H9 (cell line): ENCODE measurements around the gene SPRR2B. TPM values are rescaled to one million over a fixed set of nuclear protein-coding genes. Genes with fewer than 3 reads are reported as not detected.

ENCODE experiments used
- DNase-seq: peaks from one replicate; pipeline ENCODE4 v3.0.0-alpha.2; 2017
- H2AFZ ChIP-seq: one replicate; pipeline ENCODE4 v1.6.1; 2013; ENCODE audit warnings: mild to moderate bottlenecking, low read length, control low read depth, moderate library complexity
- H2AK5ac ChIP-seq: 2 replicates; pipeline ENCODE4 v1.6.1; 2013; ENCODE audit warnings: low read length, control low read depth, mixed read lengths; ENCODE audit not compliant: insufficient read length
- H2BK120ac ChIP-seq: one replicate; pipeline ENCODE4 v1.6.1; 2013; ENCODE audit warnings: low read depth, mild to moderate bottlenecking, low read length, control low read depth, inconsistent platforms; ENCODE audit not compliant: poor library complexity, severe bottlenecking
- H2BK12ac ChIP-seq: 2 replicates; pipeline ENCODE4 v1.6.1; 2013; ENCODE audit warnings: low read length, control low read depth, mixed read lengths, low read depth; ENCODE audit not compliant: insufficient read length
- H2BK15ac ChIP-seq: 2 replicates; pipeline ENCODE4 v1.6.1; 2013; ENCODE audit warnings: low read depth, low read length, control low read depth
- H2BK20ac ChIP-seq: one replicate; pipeline ENCODE4 v1.6.1; 2013; ENCODE audit warnings: low read depth, mild to moderate bottlenecking, low read length, control low read depth, inconsistent platforms; ENCODE audit not compliant: poor library complexity, severe bottlenecking
- H2BK5ac ChIP-seq: 2 replicates; pipeline ENCODE4 v1.6.1; 2013; ENCODE audit warnings: low read length, control low read depth, mixed read lengths; ENCODE audit not compliant: insufficient read length
- H3K14ac ChIP-seq: 2 replicates; pipeline ENCODE4 v1.6.1; 2013; ENCODE audit warnings: low read length, control low read depth; ENCODE audit not compliant: insufficient read depth
- H3K18ac ChIP-seq: 2 replicates; pipeline ENCODE4 v1.6.1; 2013; ENCODE audit warnings: low read depth, mild to moderate bottlenecking, mixed read lengths, low read length, control low read depth; ENCODE audit not compliant: insufficient read length
- H3K23ac ChIP-seq: 2 replicates; pipeline ENCODE4 v1.6.1; 2013; ENCODE audit warnings: low read length, control low read depth, mixed read lengths, low read depth; ENCODE audit not compliant: insufficient read length
- H3K23me2 ChIP-seq: 2 replicates; pipeline ENCODE4 v1.6.1; 2013; ENCODE audit warnings: low read depth, mild to moderate bottlenecking, mixed read lengths, low read length, control low read depth; ENCODE audit not compliant: insufficient read length, poor library complexity, severe bottlenecking
- H3K27ac ChIP-seq: 2 replicates; pipeline ENCODE4 v1.5.1; 2013; ENCODE audit warnings: low read length, control low read depth, mixed read lengths, low read depth; ENCODE audit not compliant: insufficient read length
- H3K27me3 ChIP-seq: 2 replicates; pipeline ENCODE4 v1.6.1; 2013; ENCODE audit warnings: low read length, control low read depth, inconsistent platforms; ENCODE audit not compliant: insufficient read depth
- H3K4ac ChIP-seq: 2 replicates; pipeline ENCODE4 v1.6.1; 2013; ENCODE audit warnings: low read depth, mild to moderate bottlenecking, control low read depth, inconsistent platforms, low read length, moderate library complexity
- H3K4me1 ChIP-seq: 2 replicates; pipeline ENCODE4 v1.6.1; 2013; ENCODE audit warnings: low read length, control low read depth, inconsistent platforms; ENCODE audit not compliant: insufficient read depth
- H3K4me2 ChIP-seq: 2 replicates; pipeline ENCODE4 v1.6.1; 2013; ENCODE audit warnings: low read length, control low read depth, mixed read lengths; ENCODE audit not compliant: insufficient read length, insufficient read depth
- H3K56ac ChIP-seq: 2 replicates; pipeline ENCODE4 v1.6.1; 2013; ENCODE audit warnings: low read depth, mild to moderate bottlenecking, mixed read lengths, low read length, control low read depth; ENCODE audit not compliant: insufficient read length
- H3K79me1 ChIP-seq: 2 replicates; pipeline ENCODE4 v1.6.1; 2013; ENCODE audit warnings: low read depth, mild to moderate bottlenecking, moderate library complexity, low read length, control low read depth, inconsistent platforms; ENCODE audit not compliant: insufficient read depth, poor library complexity, severe bottlenecking
- H3K79me2 ChIP-seq: 2 replicates; pipeline ENCODE4 v1.6.1; 2013; ENCODE audit warnings: low read length, control low read depth, inconsistent platforms; ENCODE audit not compliant: insufficient read depth
- H3K9ac ChIP-seq: 2 replicates; pipeline ENCODE4 v1.6.1; 2013; ENCODE audit warnings: low read length, control low read depth, mixed read lengths; ENCODE audit not compliant: insufficient read length; ENCODE audit errors: extremely low read depth
- H3K9me3 ChIP-seq: one replicate; pipeline ENCODE4 v1.6.1; 2013; ENCODE audit warnings: low read depth, low read length, inconsistent platforms; ENCODE audit not compliant: control insufficient read depth
- H3T11ph ChIP-seq: one replicate; pipeline ENCODE4 v1.6.1; 2013; ENCODE audit warnings: mild to moderate bottlenecking, low read length, control low read depth, inconsistent platforms
- H4K20me1 ChIP-seq: one replicate; pipeline ENCODE4 v1.6.1; 2013; ENCODE audit not compliant: control insufficient read depth, insufficient read length, insufficient read depth
- H4K5ac ChIP-seq: 2 replicates; pipeline ENCODE4 v1.6.1; 2013; ENCODE audit warnings: low read depth, mild to moderate bottlenecking, mixed read lengths, low read length, control low read depth; ENCODE audit not compliant: insufficient read length
- H4K8ac ChIP-seq: replicated peaks from 2 replicates; pipeline ENCODE4 v1.6.1; 2013; ENCODE audit warnings: low read length, control low read depth, mixed read lengths, low read depth; ENCODE audit not compliant: insufficient read length
- H4K91ac ChIP-seq: 2 replicates; pipeline ENCODE4 v1.6.1; 2013; ENCODE audit warnings: low read depth, mild to moderate bottlenecking, moderate library complexity, mixed read lengths, low read length, control low read depth; ENCODE audit not compliant: insufficient read length
- H3K27ac Mint-ChIP-seq, 3 experiments: 2 replicates in 2 of 3; 3 replicates in 1 of 3; pipeline ENCODE4 v1.8.0; 2020 to 2021; ENCODE audit warnings: mixed read lengths in 3 of 3, mild to moderate bottlenecking in 1 of 3, moderate library complexity in 1 of 3
- H3K27me3 Mint-ChIP-seq: 2 replicates; pipeline ENCODE4 v1.8.0; 2021; ENCODE audit warnings: low read depth, mild to moderate bottlenecking, moderate library complexity, mixed read lengths
- H3K36me3 Mint-ChIP-seq, 3 experiments: 2 replicates in 2 of 3; 3 replicates in 1 of 3; pipeline ENCODE4 v1.8.0; 2020 to 2021; ENCODE audit warnings: low read depth in 3 of 3, mixed read lengths in 3 of 3; ENCODE audit not compliant: insufficient read depth in 1 of 3
- H3K4me1 Mint-ChIP-seq, 2 experiments: 2 replicates each; pipeline ENCODE4 v1.8.0; 2020; ENCODE audit warnings: mixed read lengths in 2 of 2
- H3K4me3 Mint-ChIP-seq, 2 experiments: 2 replicates in 1 of 2; 3 replicates in 1 of 2; pipeline ENCODE4 v1.8.0; 2020 to 2021; ENCODE audit warnings: mild to moderate bottlenecking in 2 of 2, mixed read lengths in 2 of 2, moderate library complexity in 1 of 2
- H3K9me3 Mint-ChIP-seq, 2 experiments: 2 replicates in 1 of 2; 3 replicates in 1 of 2; pipeline ENCODE4 v1.8.0; 2020; ENCODE audit warnings: mild to moderate bottlenecking in 2 of 2, mixed read lengths in 2 of 2, moderate library complexity in 1 of 2
- CTCF ChIP-seq: fragments of 200-600 bp; sonication (generic); conservative IDR thresholded peaks from 3 replicates; pipeline ENCODE4 v1.8.0; 2021; ENCODE audit warnings: antibody characterized with exemption, mild to moderate bottlenecking
- WGBS: extraction: QIAGEN DNeasy Blood & Tissue Kit; methylation state at CpG from one replicate; pipeline ENCODE4 v1.1.7; 2013; ENCODE audit warnings: missing lambda C conversion rate, low lambda C conversion rate, mixed read lengths; ENCODE audit not compliant: insufficient read length; ENCODE audit errors: extremely low coverage; 5-methylcytosine and 5-hydroxymethylcytosine counted together
- total RNA-seq: library from RNA; stranded (reverse); gene quantifications from 2 replicates; pipeline ENCODE4 v1.2.1, GENCODE V29; 2021

The SPRR2B gene
- total RNA-seq, 1 experiment from 2014 or later, result not detected

- Mint-ChIP-seq H3K27ac (no peak overlapping the region), H3K9me3 (peaks cover 0 to 3% of the 10 kb centered on the region in 2 experiments; a peak in 3 of 5 replicates), H3K4me3 (no peak overlapping the region), H3K27me3 (no peaks in the 10 kb centered on the region), H3K4me1 (peaks cover 11 to 25% of the 10 kb centered on the region in 2 experiments), H3K36me3 (no peaks in the 10 kb centered on the region; a peak in 1 of 7 replicates)
- peaks cover 3% of the 10 kb centered on the region; the same call in 1 of the 2 replicates for H3K4me1 ChIP-seq
- H2BK120ac ChIP-seq, result no peak overlapping the region
- H4K91ac ChIP-seq, result no peak overlapping the region
- no peaks in the 10 kb centered on the region for H3K23me2 ChIP-seq
- H3K9me3 ChIP-seq, result no peaks in the 10 kb centered on the region
- H4K20me1 ChIP-seq, result no peaks in the 10 kb centered on the region
- no peak overlapping the region for H3K18ac ChIP-seq
- no peak overlapping the region for H3K4ac ChIP-seq
- no peak overlapping the region for H3K4me2 ChIP-seq
- H3K79me1 ChIP-seq, result no peaks in the 10 kb centered on the region
- no peak for DNase-seq
- H3T11ph ChIP-seq, result no peak overlapping the region
- no peak overlapping the region for H2AFZ ChIP-seq
- H3K9ac ChIP-seq, result no peak overlapping the region
- no peaks in the 10 kb centered on the region for H3K27me3 ChIP-seq
- H2AK5ac ChIP-seq, result no peak overlapping the region
- H3K14ac ChIP-seq, result no peak overlapping the region
- TF ChIP-seq CTCF, result no peak
- no peak overlapping the region for H3K23ac ChIP-seq
- H2BK5ac ChIP-seq, result no peak overlapping the region
- no peak overlapping the region for H3K56ac ChIP-seq
- H2BK15ac ChIP-seq, result no peak overlapping the region
- no CpG with 5 or more reads among the region's 1 CpG for WGBS
- no peak overlapping the region for H2BK20ac ChIP-seq
- H2BK12ac ChIP-seq, result no peak overlapping the region
- no peak overlapping the region for H3K27ac ChIP-seq
- no peak overlapping the region for H4K5ac ChIP-seq
- H4K8ac ChIP-seq, result no peak overlapping the region
- no peaks in the 10 kb centered on the region for H3K79me2 ChIP-seq
Observed at GRCh38 chr1:153024413-153024812, 47.0 kb downstream of the SPRR2B start.
